ENCODE data around the gene ARHGEF16. TPM values are rescaled to one million over a fixed set of nuclear protein-coding genes. Genes with fewer than 3 reads are reported as not detected.
A peak's percentile ranks its signal among the peaks of the same experiment; 100 is the strongest.

The ARHGEF16 gene
- polyA plus RNA-seq, 1 experiment = not detected

- CTCF ChIA-PET = no interaction called here
- Histone ChIP-seq H3K9me3 (ENCODE audit: control insufficient read depth, insufficient read depth, low read length) (peaks cover 87% of the 10 kb centered on the region), H3K27me3 (ENCODE audit: control insufficient read depth, insufficient read depth, low read length) (no peaks in the 10 kb centered on the region), H3K4me3 (ENCODE audit: low read depth, low read length) (no peak overlapping the region), H3K27ac (ENCODE audit: low read depth, low read length) (no peak overlapping the region)
- POLR2A ChIA-PET = interaction anchor here (0.6 kb wide), 1 partner anchor 25 kb away, joined by 6 read pairs; no protein-coding TSS in a partner anchor
- TF ChIP-seq, protein P1, sequence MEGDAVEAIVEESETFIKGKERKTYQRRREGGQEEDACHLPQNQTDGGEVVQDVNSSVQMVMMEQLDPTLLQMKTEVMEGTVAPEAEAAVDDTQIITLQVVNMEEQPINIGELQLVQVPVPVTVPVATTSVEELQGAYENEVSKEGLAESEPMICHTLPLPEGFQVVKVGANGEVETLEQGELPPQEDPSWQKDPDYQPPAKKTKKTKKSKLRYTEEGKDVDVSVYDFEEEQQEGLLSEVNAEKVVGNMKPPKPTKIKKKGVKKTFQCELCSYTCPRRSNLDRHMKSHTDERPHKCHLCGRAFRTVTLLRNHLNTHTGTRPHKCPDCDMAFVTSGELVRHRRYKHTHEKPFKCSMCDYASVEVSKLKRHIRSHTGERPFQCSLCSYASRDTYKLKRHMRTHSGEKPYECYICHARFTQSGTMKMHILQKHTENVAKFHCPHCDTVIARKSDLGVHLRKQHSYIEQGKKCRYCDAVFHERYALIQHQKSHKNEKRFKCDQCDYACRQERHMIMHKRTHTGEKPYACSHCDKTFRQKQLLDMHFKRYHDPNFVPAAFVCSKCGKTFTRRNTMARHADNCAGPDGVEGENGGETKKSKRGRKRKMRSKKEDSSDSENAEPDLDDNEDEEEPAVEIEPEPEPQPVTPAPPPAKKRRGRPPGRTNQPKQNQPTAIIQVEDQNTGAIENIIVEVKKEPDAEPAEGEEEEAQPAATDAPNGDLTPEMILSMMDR (IDR thresholded peaks at IDR 0.05; ENCODE audit: low read depth, low read length) = no peak
- no peak for DNase-seq (ENCODE audit: low read depth, low spot score)
These were observed 47.4 kb upstream of the ARHGEF16 start for GRCh38 chr1:3407021-3407420.

DNA sequence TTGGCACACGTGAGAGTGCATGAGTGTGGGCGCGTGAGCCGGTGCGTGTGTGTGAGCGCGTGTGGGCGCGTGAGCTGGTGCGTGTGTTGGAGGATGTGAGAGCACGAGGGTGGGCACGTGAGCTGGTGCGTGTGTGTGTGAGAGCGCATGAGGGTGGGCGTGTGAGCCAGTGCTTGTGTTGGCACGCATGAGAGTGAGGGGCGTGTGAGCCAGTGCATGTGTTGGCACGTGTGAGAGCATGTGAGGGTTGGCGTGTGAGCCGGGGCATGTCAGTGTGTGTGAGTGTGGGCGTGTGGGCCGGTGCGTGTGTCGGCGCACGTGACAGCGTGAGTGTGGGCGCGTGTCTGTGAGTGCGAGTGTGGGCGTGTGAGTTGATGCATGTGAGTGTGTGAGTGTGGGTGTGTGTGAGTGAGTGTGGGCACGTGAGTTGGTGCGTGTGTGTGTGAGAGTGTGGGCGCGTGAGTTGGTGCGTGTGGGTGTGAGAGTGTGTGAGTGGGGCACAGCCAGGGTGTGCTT, 45.7 kb upstream of the ARHGEF16 start:
- Histone ChIP-seq H3K9me3 (ENCODE audit: control insufficient read depth, insufficient read depth, low read length) (peaks cover 88% of the 10 kb centered on the region), H3K27me3 (ENCODE audit: control insufficient read depth, insufficient read depth, low read length) (no peaks in the 10 kb centered on the region), H3K27ac (ENCODE audit: low read depth, low read length) (no peak overlapping the region), H3K4me3 (ENCODE audit: low read depth, low read length) (no peak overlapping the region)
- CTCF ChIA-PET = no interaction called here
- no peak for DNase-seq (ENCODE audit: low read depth, low spot score)
- POLR2A ChIA-PET = no interaction called here
- TF ChIP-seq, protein P1 (IDR thresholded peaks at IDR 0.05; ENCODE audit: low read depth, low read length) = no peak

GRCh38 chr1:3409366-3410141, 44.9 kb upstream of the ARHGEF16 start:
- CTCF ChIA-PET = no interaction called here
- TF ChIP-seq, protein P1 (IDR thresholded peaks at IDR 0.05; ENCODE audit: low read depth, low read length) = no peak
- no peak for DNase-seq (ENCODE audit: low read depth, low spot score)

DNA sequence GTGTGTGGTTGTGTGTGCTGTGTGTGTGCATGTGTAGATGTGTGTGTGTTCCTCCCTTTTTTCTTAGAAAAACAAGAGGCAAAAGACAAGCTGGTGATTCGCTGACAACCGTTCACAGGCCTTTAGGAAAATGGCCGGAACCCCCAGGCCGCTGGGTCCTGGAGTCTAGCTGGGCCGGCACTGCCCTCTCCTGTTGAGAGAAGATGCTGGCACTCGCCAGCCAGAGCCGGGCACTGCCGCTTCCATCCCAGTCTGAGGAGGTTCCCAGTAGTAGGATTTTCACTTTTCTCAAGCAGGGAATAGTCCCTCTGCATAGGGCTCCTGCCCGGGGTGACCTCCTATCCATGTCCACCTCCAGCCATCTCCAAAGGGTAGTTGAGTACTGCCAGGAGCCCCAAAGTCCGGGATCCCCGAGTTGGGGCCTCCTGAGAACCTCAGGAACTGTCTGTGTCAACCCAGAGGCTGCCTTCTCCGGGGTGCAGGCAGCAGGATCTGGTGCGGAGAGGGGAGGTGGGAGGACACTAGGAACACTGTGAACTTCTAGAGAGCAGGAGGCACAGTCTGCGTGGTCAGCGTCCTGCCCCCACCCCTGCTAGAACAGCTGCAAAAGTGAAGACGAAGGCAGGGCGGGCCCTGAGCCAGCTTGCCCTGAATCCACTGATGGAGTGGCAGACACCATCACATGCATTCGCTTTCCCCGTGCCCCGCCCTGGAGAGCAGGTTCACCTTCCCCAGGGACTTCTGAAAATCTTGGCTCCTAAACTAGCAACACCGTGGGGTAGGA, 44.1 kb upstream of the ARHGEF16 start:
- POLR2A ChIA-PET = no interaction called here
- CTCF ChIA-PET = no interaction called here
- DNase-seq (ENCODE audit: low read depth, low spot score) = no peak
- peaks cover 89% of the 10 kb centered on the region for H3K9me3 ChIP-seq (ENCODE audit: control insufficient read depth, insufficient read depth, low read length)
- H3K27ac ChIP-seq (ENCODE audit: low read depth, low read length) = no peak overlapping the region
- TF ChIP-seq, protein P1 (IDR thresholded peaks at IDR 0.05; ENCODE audit: low read depth, low read length) = peak; percentile 46
- no peak overlapping the region for H3K4me3 ChIP-seq (ENCODE audit: low read depth, low read length)
- no peaks in the 10 kb centered on the region for H3K27me3 ChIP-seq (ENCODE audit: control insufficient read depth, insufficient read depth, low read length)

More at GRCh38 chr1:3409366-3410141, 44.9 kb upstream of the ARHGEF16 start:
- POLR2A ChIA-PET = no interaction called here
- Histone ChIP-seq H3K27me3 (ENCODE audit: control insufficient read depth, insufficient read depth, low read length) (no peaks in the 10 kb centered on the region), H3K27ac (ENCODE audit: low read depth, low read length) (no peak overlapping the region), H3K4me3 (ENCODE audit: low read depth, low read length) (no peak overlapping the region), H3K9me3 (ENCODE audit: control insufficient read depth, insufficient read depth, low read length) (peaks cover 89% of the 10 kb centered on the region)

GRCh38 chr1:3411806-3412205, 42.7 kb upstream of the ARHGEF16 start:
- POLR2A ChIA-PET = no interaction called here
- TF ChIP-seq, protein P1 (IDR thresholded peaks at IDR 0.05; ENCODE audit: low read depth, low read length) = no peak
- DNase-seq (ENCODE audit: low read depth, low spot score) = no peak
- Histone ChIP-seq H3K9me3 (ENCODE audit: control insufficient read depth, insufficient read depth, low read length) (peaks cover 94% of the 10 kb centered on the region), H3K27ac (ENCODE audit: low read depth, low read length) (no peak overlapping the region), H3K27me3 (ENCODE audit: control insufficient read depth, insufficient read depth, low read length) (no peaks in the 10 kb centered on the region), H3K4me3 (ENCODE audit: low read depth, low read length) (no peak overlapping the region)
- CTCF ChIA-PET = no interaction called here
